NT2/D1 (cell line): ENCODE data around the gene TBK1.

Experiments used
- YY1 ChIP-seq: IDR thresholded peaks from 2 replicates; pipeline ENCODE4 v1.6.1; 2011; ENCODE audit not compliant: insufficient read length, insufficient read depth
- ZNF274 ChIP-seq: IDR thresholded peaks from 2 replicates; pipeline ENCODE4 v1.6.1; 2011; ENCODE audit warnings: mild to moderate bottlenecking, low read depth, low read length

DNA sequence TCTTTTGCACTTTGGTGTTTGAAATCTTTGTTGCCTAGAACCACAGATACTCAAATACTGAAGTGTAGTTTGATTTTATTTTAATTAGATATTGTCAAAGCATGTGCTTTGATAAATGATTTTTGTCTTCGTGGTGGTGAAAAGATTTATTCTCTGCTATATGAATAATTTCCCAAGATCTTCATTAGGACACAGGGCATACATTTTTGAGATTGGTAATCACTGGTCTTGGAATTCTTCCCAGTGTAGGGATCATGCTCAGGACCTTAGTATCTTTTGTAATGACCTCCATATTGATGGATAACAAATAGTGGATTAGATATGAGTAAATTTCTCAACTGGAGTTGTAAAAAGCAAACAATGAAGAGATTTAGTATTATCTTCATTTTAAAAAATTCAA is 28.2 kb downstream of the TBK1 start:
- TF ChIP-seq YY1 (no peak), ZNF274 (no peak)
